DMS53 (cell line): Measurements from ENCODE around the gene MAN1C1.
A peak's percentile ranks its signal among the peaks of the same experiment; 100 is the strongest.

ENCODE experiments used
- DNase-seq: peaks from one replicate; lab custom pipeline; 2025; lab: John Stamatoyannopoulos, UW

MAN1C1 gene

GRCh38 chr1:25782608-25783201 is 166.1 kb downstream of the MAN1C1 start:
- no peak for DNase-seq

GRCh38 chr1:25784575-25785051 is 168.0 kb downstream of the MAN1C1 start:
- no peak for DNase-seq

GRCh38 chr1:25785333-25786067 is 168.9 kb downstream of the MAN1C1 start:
- DNase-seq, result no peak

GRCh38 chr1:25786887-25787759 is 170.5 kb downstream of the MAN1C1 start:
- DNase-seq, result no peak

DNA sequence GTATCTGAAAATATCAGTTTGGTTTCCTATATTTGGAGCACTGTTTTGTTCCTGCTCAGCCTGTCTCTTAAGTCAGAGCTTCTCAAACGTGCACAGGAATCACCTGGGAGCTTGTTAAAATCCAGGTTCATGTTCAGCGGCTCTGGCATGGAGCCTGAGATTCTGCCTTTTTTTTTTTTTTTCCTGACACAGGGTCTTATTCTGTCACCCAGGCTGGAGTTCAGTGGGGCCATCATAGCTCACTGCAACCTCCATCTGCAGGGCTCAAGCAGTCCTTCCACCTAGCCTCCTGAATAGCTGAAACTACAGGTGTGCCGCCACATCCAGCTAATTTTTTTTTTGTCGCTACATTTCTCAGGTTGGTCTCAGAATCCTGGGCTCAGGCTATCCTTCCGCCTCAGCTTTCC is 171.2 kb downstream of the MAN1C1 start:
- DNase-seq, result no peak

DNA sequence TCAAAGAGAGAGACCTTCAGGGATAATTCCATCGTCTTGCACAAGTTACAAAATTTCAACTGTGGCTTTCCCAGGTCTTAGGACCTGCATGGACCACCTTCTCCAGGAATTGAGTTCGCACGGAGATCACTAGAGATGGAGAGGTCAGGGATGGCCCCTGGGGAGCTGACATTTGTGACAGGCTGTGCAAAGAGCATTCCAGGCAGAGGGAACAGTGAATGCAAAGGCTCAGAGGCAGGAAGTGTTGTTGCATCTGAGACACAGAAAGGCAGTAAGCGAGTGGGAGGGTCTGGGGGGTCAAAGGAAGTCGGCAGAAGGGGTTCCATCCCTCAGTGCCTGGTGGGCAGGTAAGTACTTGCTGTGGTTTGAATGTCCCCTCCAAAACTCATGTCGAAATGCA is 173.9 kb downstream of the MAN1C1 start:
- no peak for DNase-seq

DNA sequence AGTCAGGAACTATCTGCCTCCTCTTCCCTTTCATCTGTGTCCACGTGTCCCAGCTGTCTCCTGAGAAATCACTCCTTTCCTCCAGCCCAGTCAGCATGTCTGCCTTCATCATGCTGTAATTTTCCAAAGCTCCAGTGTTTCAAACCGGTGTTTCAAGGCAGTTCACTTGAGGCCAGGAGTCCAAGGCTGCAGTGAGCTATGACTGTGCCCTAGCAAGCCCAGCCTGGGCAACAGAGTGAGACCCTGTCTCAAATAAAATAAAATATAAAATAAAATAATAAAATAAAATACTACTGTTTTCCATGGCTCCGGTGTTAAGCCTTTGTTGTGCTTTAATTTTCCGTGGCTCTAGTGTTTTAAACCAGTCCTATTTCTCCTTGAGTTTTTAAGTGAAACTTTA is 175.5 kb downstream of the MAN1C1 start:
- no peak for DNase-seq

GRCh38 chr1:25793585-25794170 is 177.1 kb downstream of the MAN1C1 start:
- DNase-seq, result no peak

DNA sequence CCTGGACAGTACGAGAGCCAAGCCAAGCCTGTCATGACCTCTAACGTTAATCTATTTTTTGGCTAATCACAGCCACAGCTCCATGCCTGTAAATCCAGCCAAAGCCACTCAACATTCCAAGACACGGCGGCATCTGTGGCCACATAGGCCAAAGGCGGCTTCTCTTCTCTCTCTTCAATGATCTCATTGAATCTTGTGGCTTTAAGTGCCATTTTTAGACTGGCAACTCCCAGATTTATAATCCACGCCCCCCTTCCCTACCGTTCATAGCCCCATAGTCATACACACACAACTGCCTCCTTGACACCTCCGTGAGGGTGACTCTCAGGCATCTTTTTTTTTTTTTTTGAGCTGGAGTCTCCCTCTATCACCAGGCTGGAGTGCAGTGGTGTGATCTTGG is 177.7 kb downstream of the MAN1C1 start:
- no peak for DNase-seq

- no peak for DNase-seq
Observed at GRCh38 chr1:25795211-25795610, 178.6 kb downstream of the MAN1C1 start.

- peak; percentile 80 for DNase-seq
Observed at GRCh38 chr1:25795946-25796810, 179.6 kb downstream of the MAN1C1 start.

DNA sequence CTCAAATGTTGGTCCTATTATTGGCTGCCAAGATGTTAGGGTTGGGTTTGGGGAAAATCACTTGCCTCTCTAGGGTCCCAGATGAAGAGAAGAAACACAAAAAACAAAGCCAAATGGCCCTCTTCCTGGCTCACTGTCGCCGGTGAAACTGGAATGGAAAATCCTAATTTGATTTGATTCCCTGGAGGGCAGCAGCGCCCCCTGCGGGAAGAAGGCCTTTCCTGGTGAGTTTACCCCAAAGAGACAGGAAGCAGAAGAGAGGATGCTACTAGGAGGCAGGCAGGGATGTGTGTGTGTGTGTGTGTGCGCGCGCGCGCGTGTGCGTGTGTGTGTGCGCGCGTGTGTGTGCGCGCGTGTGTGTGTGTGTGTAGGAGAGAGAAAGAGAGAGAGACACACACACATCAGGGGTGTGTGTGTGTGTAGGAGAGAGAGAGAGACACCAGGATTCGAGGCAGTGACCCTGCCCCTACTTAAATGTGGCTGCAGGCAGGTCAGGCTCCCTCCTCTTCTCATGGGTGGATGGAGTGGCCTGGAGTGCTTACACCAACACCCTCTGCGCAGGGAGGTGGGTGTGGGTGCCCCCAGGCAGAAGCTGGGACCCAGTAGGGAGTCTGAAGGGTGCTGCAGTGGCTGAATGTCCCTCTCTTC is 180.3 kb downstream of the MAN1C1 start:
- DNase-seq, result peak; percentile 93

GRCh38 chr1:25797939-25798338 is 181.3 kb downstream of the MAN1C1 start:
- peak; percentile 69 for DNase-seq

DNA sequence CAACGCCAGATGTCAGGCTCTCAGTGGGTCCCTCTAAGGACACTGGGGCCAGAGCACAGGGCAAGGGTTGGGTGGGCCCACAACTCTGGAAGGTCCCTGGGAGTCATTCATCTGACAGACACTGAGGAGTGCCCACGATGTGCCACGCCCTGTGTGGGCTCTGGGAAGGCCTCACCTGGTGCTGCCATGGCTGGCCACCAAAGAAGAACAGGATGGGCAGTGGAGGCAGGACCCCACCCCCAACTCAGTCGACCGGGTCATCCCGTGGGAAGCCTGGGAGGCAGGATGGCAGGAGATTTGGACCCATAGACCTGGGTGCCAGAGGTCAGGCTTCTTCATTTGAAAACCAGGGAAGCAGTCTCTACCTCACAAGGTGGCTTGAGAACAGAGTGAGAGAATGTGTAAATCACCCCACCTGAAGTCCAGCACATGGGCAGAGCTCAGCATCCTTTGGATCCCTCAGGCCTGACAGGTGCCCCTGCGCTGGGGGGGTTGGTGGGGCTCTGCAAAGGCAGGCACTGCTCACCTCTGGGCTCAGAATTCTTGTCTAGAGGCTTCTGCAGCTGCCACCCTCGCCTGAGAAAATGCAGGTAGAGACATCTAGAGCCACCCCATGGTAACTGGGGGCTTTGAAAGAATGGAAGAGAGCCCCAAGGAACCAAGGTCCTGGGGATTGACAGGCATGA is 182.2 kb downstream of the MAN1C1 start:
- no peak for DNase-seq

DNA sequence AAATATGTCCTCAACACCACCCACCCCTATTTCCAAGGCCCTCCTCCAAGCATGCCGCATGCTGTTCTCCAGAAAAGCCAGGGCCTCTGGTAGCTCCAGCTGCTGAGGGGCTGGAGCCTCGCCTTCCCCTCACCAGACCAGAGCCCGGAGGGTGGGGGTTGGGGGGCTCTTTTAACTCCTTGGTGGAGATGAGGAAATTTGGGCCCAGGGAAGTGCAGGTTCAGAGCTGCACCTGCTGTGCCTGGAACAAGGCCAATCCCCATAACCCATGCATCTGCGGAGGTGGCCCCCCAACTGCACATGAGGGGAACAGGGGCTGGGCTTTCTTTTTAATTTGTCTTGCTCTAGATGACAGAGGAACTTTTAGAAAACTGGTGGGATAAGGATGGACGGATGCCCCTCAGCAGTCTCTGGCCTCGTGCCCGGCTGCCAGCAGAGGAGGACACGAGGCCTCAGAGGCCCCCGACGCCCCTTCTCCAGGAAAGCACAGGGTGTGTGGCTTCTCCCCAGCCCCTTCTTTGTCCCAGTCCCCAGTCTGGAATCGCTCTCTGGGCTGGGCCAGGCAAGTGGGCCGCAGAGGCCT is 182.9 kb downstream of the MAN1C1 start:
- no peak for DNase-seq

GRCh38 chr1:25799935-25800702 is 183.5 kb downstream of the MAN1C1 start, which contains the start of gene SELENON:
Gene SELENON, plus strand, starts transcription at chr1:25800193. Its CDS starts 38 bp downstream, at chr1:25800231.
- peak; percentile 74 for DNase-seq

- DNase-seq, result peak; percentile 39
Observed at GRCh38 chr1:25800703-25801377, 184.2 kb downstream of the MAN1C1 start.

GRCh38 chr1:25802915-25803314 is 186.3 kb downstream of the MAN1C1 start:
- no peak for DNase-seq
